ENCODE data around the gene POLA1.

The POLA1 gene

DNA sequence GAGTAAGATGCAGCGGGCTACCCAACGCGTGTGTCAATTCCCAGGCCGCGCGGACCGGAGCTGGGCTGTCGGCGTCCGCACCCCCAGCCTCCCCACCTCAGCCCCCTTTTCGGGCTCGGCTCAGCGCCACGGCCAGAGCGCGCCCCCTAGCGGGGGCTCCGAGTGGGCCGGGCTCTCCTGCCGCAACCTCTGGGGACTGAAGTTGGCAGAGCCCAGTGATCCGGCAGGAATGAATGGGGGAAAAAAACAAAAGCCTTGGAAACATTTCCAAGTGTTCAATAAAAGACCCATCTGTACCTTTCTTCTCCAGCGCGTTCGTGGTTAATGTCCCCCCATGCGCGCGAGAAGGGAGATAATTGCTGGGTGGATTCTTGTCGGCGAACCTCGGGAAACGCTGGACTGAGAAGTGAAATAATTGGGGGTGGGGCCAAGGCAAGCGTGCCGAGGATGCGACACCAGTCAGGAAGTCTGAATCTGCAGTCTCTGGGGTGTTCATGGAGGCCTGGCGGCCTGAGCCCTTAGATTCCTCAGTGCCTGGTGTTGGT lies 327.3 kb downstream of the POLA1 start (continued):
- TF ChIP-seq, protein P1, sequence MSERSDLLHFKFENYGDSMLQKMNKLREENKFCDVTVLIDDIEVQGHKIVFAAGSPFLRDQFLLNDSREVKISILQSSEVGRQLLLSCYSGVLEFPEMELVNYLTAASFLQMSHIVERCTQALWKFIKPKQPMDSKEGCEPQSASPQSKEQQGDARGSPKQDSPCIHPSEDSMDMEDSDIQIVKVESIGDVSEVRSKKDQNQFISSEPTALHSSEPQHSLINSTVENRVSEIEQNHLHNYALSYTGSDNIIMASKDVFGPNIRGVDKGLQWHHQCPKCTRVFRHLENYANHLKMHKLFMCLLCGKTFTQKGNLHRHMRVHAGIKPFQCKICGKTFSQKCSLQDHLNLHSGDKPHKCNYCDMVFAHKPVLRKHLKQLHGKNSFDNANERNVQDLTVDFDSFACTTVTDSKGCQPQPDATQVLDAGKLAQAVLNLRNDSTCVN (tag by site-specific recombination; optimal IDR thresholded peaks at IDR 0.05): peak; percentile 54
- peak; percentile 74 for TF ChIP-seq CTCF (tag by site-specific recombination; IDR thresholded peaks at IDR 0.05)

DNA sequence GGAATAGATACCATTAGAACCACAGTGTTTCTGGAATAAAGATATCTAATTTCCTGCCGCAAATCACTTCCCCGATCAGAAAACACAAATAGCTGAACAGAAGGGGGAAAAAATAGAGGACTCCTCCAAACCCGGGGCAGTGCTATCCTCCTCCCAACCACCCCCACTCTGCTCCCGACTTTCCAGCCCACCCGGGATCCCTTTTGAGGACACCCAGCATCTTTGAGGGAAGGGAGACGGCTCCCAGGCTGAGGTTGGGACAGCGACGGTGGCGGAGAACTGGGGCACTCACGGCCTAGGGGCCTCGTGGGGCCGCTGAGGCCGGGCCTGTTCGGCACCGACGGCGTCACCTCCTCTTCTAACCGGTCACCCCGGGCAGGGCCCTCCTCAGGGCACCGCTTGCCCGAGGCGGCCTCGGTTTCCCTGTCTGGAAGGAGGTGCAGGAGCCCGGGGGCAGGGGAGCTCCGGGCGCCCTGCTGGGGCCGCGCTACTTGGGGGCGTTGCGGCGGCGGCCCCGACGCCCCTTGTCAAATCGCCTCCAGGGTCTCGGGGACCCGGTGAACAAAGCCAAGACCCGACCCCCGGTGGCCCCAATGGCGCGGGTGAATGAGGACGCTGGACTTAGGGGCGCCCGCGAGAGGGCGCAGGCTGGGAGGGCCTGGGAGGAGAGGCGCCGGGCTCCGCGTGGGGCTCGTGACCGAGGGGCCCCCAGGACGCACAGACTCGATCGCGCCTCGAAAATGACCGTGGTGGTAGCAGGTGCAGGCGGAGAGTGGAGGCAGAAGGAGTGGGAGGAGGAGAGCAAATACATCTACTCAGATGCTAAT lies 329.0 kb downstream of the POLA1 start:
- ChIA-PET CTCF (interaction anchor here (0.7 to 2.7 kb wide), 6 partner anchors 10 to 600 kb away, joined by 3 to 8 read pairs (median 4); no protein-coding TSS in a partner anchor), POLR2A (no interaction called here)
- H3K36me3 ChIP-seq (ENCODE audit: control insufficient read depth in 2 of 2, insufficient read depth in 1 of 2, low read length in 2 of 2): no peaks in the 10 kb centered on the region
- H3K4me1 ChIP-seq (ENCODE audit: control insufficient read depth, insufficient read depth, low read length): peaks cover 14% of the 10 kb centered on the region
- H3K9me3 ChIP-seq (ENCODE audit: control insufficient read depth, insufficient read depth, low read depth, low read length): no peaks in the 10 kb centered on the region
- H3K27ac ChIP-seq (ENCODE audit: extremely low read depth, low read depth, low read length): no peak overlapping the region
- no peak overlapping the region for H3K4me3 ChIP-seq (ENCODE audit: low read depth, low read length)
- TF ChIP-seq ZNF169 (tag by site-specific recombination; IDR thresholded peaks at IDR 0.05): no peak
- no peak for TF ChIP-seq SETDB1 (IDR thresholded peaks at IDR 0.05; ENCODE audit: insufficient read length, low read length)
- TF ChIP-seq ZSCAN5A (tag by site-specific recombination; IDR thresholded peaks at IDR 0.05): no peak
- TF ChIP-seq, protein P2, sequence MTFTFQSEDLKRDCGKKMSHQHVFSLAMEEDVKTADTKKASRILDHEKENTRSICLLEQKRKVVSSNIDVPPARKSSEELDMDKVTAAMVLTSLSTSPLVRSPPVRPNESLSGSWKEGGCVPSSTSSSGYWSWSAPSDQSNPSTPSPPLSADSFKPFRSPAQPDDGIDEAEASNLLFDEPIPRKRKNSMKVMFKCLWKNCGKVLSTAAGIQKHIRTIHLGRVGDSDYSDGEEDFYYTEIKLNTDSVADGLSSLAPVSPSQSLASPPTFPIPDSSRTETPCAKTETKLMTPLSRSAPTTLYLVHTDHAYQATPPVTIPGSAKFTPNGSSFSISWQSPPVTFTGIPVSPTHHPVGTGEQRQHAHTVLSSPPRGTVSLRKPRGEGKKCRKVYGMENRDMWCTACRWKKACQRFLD (tag by site-specific recombination; IDR thresholded peaks at IDR 0.05): no peak
- no peak for TF ChIP-seq ZNF324 (tag by site-specific recombination; IDR thresholded peaks at IDR 0.05)
- TF ChIP-seq, protein P3, sequence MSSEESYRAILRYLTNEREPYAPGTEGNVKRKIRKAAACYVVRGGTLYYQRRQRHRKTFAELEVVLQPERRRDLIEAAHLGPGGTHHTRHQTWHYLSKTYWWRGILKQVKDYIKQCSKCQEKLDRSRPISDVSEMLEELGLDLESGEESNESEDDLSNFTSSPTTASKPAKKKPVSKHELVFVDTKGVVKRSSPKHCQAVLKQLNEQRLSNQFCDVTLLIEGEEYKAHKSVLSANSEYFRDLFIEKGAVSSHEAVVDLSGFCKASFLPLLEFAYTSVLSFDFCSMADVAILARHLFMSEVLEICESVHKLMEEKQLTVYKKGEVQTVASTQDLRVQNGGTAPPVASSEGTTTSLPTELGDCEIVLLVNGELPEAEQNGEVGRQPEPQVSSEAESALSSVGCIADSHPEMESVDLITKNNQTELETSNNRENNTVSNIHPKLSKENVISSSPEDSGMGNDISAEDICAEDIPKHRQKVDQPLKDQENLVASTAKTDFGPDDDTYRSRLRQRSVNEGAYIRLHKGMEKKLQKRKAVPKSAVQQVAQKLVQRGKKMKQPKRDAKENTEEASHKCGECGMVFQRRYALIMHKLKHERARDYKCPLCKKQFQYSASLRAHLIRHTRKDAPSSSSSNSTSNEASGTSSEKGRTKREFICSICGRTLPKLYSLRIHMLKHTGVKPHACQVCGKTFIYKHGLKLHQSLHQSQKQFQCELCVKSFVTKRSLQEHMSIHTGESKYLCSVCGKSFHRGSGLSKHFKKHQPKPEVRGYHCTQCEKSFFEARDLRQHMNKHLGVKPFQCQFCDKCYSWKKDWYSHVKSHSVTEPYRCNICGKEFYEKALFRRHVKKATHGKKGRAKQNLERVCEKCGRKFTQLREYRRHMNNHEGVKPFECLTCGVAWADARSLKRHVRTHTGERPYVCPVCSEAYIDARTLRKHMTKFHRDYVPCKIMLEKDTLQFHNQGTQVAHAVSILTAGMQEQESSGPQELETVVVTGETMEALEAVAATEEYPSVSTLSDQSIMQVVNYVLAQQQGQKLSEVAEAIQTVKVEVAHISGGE (tag by site-specific recombination; conservative IDR thresholded peaks at IDR 0.05; ENCODE audit: low read depth): no peak
- no peak for TF ChIP-seq MYNN (tag by site-specific recombination; IDR thresholded peaks at IDR 0.05; ENCODE audit: borderline replicate concordance)
- no peak for TF ChIP-seq ZNF48 (tag by site-specific recombination; IDR thresholded peaks at IDR 0.05)
- TF ChIP-seq BCL11B (tag by site-specific recombination; IDR thresholded peaks at IDR 0.05; ENCODE audit: low read depth): no peak
- no peak for TF ChIP-seq PRDM1 (tag by site-specific recombination; IDR thresholded peaks at IDR 0.05)
- TF ChIP-seq ZNF426 (tag by site-specific recombination; IDR thresholded peaks at IDR 0.05): no peak
- TF ChIP-seq, protein P4, sequence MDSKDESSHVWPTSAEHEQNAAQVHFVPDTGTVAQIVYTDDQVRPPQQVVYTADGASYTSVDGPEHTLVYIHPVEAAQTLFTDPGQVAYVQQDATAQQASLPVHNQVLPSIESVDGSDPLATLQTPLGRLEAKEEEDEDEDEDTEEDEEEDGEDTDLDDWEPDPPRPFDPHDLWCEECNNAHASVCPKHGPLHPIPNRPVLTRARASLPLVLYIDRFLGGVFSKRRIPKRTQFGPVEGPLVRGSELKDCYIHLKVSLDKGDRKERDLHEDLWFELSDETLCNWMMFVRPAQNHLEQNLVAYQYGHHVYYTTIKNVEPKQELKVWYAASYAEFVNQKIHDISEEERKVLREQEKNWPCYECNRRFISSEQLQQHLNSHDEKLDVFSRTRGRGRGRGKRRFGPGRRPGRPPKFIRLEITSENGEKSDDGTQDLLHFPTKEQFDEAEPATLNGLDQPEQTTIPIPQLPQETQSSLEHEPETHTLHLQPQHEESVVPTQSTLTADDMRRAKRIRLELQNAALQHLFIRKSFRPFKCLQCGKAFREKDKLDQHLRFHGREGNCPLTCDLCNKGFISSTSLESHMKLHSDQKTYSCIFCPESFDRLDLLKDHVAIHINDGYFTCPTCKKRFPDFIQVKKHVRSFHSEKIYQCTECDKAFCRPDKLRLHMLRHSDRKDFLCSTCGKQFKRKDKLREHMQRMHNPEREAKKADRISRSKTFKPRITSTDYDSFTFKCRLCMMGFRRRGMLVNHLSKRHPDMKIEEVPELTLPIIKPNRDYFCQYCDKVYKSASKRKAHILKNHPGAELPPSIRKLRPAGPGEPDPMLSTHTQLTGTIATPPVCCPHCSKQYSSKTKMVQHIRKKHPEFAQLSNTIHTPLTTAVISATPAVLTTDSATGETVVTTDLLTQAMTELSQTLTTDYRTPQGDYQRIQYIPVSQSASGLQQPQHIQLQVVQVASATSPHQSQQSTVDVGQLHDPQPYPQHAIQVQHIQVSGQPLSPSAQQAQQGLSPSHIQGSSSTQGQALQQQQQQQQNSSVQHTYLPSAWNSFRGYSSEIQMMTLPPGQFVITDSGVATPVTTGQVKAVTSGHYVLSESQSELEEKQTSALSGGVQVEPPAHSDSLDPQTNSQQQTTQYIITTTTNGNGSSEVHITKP (tag by site-specific recombination; IDR thresholded peaks at IDR 0.05): no peak
- no peak for TF ChIP-seq ZSCAN4 (tag by site-specific recombination; IDR thresholded peaks at IDR 0.05)
- no peak for TF ChIP-seq ZBTB20 (tag by site-specific recombination; IDR thresholded peaks at IDR 0.05)
- no peak for TF ChIP-seq GLIS2 (tag by site-specific recombination; IDR thresholded peaks at IDR 0.05)
- no peak for TF ChIP-seq ZNF24 (tag by site-specific recombination; IDR thresholded peaks at IDR 0.05)
- no peak for TF ChIP-seq BCL11A (tag by site-specific recombination; IDR thresholded peaks at IDR 0.05; ENCODE audit: low read depth)
- no peak for TF ChIP-seq ZNF391 (tag by site-specific recombination; IDR thresholded peaks at IDR 0.05; ENCODE audit: borderline replicate concordance, low read depth)
